ENCODE data around the gene PRAMEF12. TPM values are rescaled to one million over a fixed set of nuclear protein-coding genes. Genes with fewer than 3 reads are reported as not detected.

The PRAMEF12 gene
- total RNA-seq, 1 experiment from 2014 or later, result not detected

GRCh38 chr1:12734651-12735050, 38.9 kb upstream of the PRAMEF12 start:
- Histone ChIP-seq H3K4me1 (ENCODE audit: insufficient read depth, low read length, poor library complexity, severe bottlenecking) (no peaks in the 10 kb centered on the region), H3K27me3 (replicated peaks; ENCODE audit: insufficient read depth, low read depth, low read length, poor library complexity) (peaks cover 18% of the 10 kb centered on the region), H3K4me3 (ENCODE audit: low read depth, low read length, poor library complexity, severe bottlenecking) (no peak overlapping the region), H3K36me3 (ENCODE audit: insufficient read depth, low read length, poor library complexity, severe bottlenecking) (no peaks in the 10 kb centered on the region), H3K27ac (ENCODE audit: low read depth, low read length, poor library complexity, severe bottlenecking) (no peak overlapping the region), H3K9me3 (ENCODE audit: low read depth, low read length, poor library complexity, severe bottlenecking) (peaks cover 3% of the 10 kb centered on the region)
- no TSS peak for BruUV-seq (replicated peaks)
- no peak for DNase-seq (ENCODE audit: low spot score)
- intact Hi-C loops (cut with micrococcal nuclease; ENCODE audit: unreplicated experiment), result no loop called here
- ChIA-PET POLR2A (ENCODE audit: low non-redundant PET) (no interaction called here), CTCF (no interaction called here)
- TF ChIP-seq, protein P1, sequence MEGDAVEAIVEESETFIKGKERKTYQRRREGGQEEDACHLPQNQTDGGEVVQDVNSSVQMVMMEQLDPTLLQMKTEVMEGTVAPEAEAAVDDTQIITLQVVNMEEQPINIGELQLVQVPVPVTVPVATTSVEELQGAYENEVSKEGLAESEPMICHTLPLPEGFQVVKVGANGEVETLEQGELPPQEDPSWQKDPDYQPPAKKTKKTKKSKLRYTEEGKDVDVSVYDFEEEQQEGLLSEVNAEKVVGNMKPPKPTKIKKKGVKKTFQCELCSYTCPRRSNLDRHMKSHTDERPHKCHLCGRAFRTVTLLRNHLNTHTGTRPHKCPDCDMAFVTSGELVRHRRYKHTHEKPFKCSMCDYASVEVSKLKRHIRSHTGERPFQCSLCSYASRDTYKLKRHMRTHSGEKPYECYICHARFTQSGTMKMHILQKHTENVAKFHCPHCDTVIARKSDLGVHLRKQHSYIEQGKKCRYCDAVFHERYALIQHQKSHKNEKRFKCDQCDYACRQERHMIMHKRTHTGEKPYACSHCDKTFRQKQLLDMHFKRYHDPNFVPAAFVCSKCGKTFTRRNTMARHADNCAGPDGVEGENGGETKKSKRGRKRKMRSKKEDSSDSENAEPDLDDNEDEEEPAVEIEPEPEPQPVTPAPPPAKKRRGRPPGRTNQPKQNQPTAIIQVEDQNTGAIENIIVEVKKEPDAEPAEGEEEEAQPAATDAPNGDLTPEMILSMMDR (conservative IDR thresholded peaks at IDR 0.05; ENCODE audit: low read depth, low read length), result no peak
- no peak for TF ChIP-seq EZH2 (IDR thresholded peaks at IDR 0.05; ENCODE audit: borderline replicate concordance, low read depth, low read length, poor library complexity, severe bottlenecking)

DNA sequence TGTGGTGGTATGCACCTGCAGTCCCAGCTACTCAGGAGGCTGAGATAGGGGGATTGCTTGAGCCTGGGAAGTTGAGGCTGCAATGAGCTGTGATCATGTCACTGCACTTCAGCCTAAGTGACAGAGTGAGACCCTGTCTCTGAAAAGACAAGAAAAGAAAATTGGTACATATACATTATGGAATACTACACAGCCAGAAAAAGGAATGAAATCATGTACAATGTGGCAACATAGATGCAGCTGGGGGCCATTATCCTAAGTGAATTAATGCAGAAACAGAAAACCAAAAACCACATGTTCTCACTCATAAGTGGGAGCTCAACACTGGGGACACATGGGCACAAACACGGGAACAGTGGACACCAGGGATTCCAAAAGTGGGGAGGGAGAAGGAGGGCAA, 34.6 kb upstream of the PRAMEF12 start:
- Histone ChIP-seq H3K36me3 (ENCODE audit: insufficient read depth, low read length, poor library complexity, severe bottlenecking) (no peaks in the 10 kb centered on the region), H3K27me3 (replicated peaks; ENCODE audit: insufficient read depth, low read depth, low read length, poor library complexity) (peaks cover 18% of the 10 kb centered on the region), H3K4me1 (ENCODE audit: insufficient read depth, low read length, poor library complexity, severe bottlenecking) (no peaks in the 10 kb centered on the region), H3K4me3 (ENCODE audit: low read depth, low read length, poor library complexity, severe bottlenecking) (no peak overlapping the region), H3K9me3 (ENCODE audit: low read depth, low read length, poor library complexity, severe bottlenecking) (no peaks in the 10 kb centered on the region), H3K27ac (ENCODE audit: low read depth, low read length, poor library complexity, severe bottlenecking) (no peak overlapping the region)
- POLR2A ChIA-PET (ENCODE audit: low non-redundant PET), result no interaction called here
- CTCF ChIA-PET, result no interaction called here
- no TSS peak for BruUV-seq (replicated peaks)
- DNase-seq (ENCODE audit: low spot score), result no peak
- intact Hi-C loops (cut with micrococcal nuclease; ENCODE audit: unreplicated experiment), result no loop called here
- TF ChIP-seq EZH2 (IDR thresholded peaks at IDR 0.05; ENCODE audit: borderline replicate concordance, low read depth, low read length, poor library complexity, severe bottlenecking), result no peak
- TF ChIP-seq, protein P1 (conservative IDR thresholded peaks at IDR 0.05; ENCODE audit: low read depth, low read length), result no peak

DNA sequence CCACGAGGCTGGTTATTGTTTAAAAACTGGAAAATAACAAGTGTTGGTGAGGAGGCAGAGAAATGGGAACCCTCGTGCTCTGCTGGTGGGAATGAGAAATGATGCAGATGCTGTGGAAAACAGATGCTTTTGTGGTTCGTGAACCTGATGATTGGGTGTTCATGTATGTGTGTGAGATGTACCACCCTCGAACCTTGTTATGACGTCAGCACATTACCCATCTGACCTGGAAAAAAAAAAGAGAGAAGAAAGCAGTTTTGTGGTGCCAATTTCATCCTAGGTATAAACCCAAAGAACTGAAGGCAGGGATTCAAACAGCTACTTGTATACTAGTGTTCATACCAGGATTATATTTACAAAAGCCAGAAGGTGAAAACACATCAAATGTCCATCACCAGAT, 33.9 kb upstream of the PRAMEF12 start:
- H3K27ac ChIP-seq (ENCODE audit: low read depth, low read length, poor library complexity, severe bottlenecking), result no peak overlapping the region
- BruUV-seq (replicated peaks), result no TSS peak
- no peak overlapping the region for H3K4me3 ChIP-seq (ENCODE audit: low read depth, low read length, poor library complexity, severe bottlenecking)
- TF ChIP-seq, protein P1 (conservative IDR thresholded peaks at IDR 0.05; ENCODE audit: low read depth, low read length), result no peak
- TF ChIP-seq EZH2 (IDR thresholded peaks at IDR 0.05; ENCODE audit: borderline replicate concordance, low read depth, low read length, poor library complexity, severe bottlenecking), result no peak
- DNase-seq (ENCODE audit: low spot score), result no peak
- intact Hi-C loops (cut with micrococcal nuclease; ENCODE audit: unreplicated experiment), result no loop called here
- ChIA-PET POLR2A (ENCODE audit: low non-redundant PET) (no interaction called here), CTCF (no interaction called here)
- H3K4me1 ChIP-seq (ENCODE audit: insufficient read depth, low read length, poor library complexity, severe bottlenecking), result no peaks in the 10 kb centered on the region
- no peaks in the 10 kb centered on the region for H3K9me3 ChIP-seq (ENCODE audit: low read depth, low read length, poor library complexity, severe bottlenecking)
- H3K36me3 ChIP-seq (ENCODE audit: insufficient read depth, low read length, poor library complexity, severe bottlenecking), result no peaks in the 10 kb centered on the region
- peaks cover 17% of the 10 kb centered on the region for H3K27me3 ChIP-seq (replicated peaks; ENCODE audit: insufficient read depth, low read depth, low read length, poor library complexity)

Measured in A673 (cell line).